ENCODE data around the gene EMX1. TPM values are rescaled to one million over a fixed set of nuclear protein-coding genes. Genes with fewer than 3 reads are reported as not detected.

EMX1 gene
- total RNA-seq, 1 experiment from 2014 or later: not detected

GRCh38 chr2:72973137-72973535 is 55.8 kb downstream of the EMX1 start:
- no peaks in the 10 kb centered on the region for H3F3A ChIP-seq (ENCODE audit: insufficient read depth, low read depth)
- H3K4me2 ChIP-seq: no peak overlapping the region
- no peaks in the 10 kb centered on the region for H4K20me1 ChIP-seq (ENCODE audit: insufficient read depth)
- no peak overlapping the region for H3K4me3 ChIP-seq
- H3K79me2 ChIP-seq (ENCODE audit: low read depth): no peaks in the 10 kb centered on the region
- TF ChIP-seq CTCF (conservative IDR thresholded peaks at IDR 0.05): no peak
- TF ChIP-seq EZH2 (IDR thresholded peaks at IDR 0.05; ENCODE audit: low read depth): no peak
- DNase-seq: no peak
- intact Hi-C loops (cut with micrococcal nuclease; ENCODE audit: unreplicated experiment): loop anchor here (1.0 kb wide), 1 partner anchor 81 kb away; no protein-coding TSS in a partner anchor
- CTCF ChIA-PET: interaction anchor here (1.3 to 2.5 kb wide), 2 partner anchors 79 to 204 kb away, joined by 3 to 26 read pairs; no protein-coding TSS in a partner anchor
- POLR2A ChIA-PET (ENCODE audit: unreplicated experiment): interaction anchor here (0.6 kb wide), 1 partner anchor 80 kb away, joined by 5 read pairs; no protein-coding TSS in a partner anchor
- H3K9me3 ChIP-seq (ENCODE audit: insufficient read depth, low read depth): no peaks in the 10 kb centered on the region
- BruUV-seq (replicated peaks): no TSS peak
- no peak overlapping the region for H3K27ac ChIP-seq
- no peaks in the 10 kb centered on the region for H3K27me3 ChIP-seq (ENCODE audit: insufficient read depth, low read depth)
- H3K36me3 ChIP-seq (ENCODE audit: low read depth): no peaks in the 10 kb centered on the region
- H3K9me2 ChIP-seq (ENCODE audit: insufficient read depth): no peaks in the 10 kb centered on the region
- no peaks in the 10 kb centered on the region for H3K4me1 ChIP-seq (replicated peaks; ENCODE audit: insufficient read depth)
- no peak overlapping the region for H2AFZ ChIP-seq

GRCh38 chr2:72973566-72974435 is 56.5 kb downstream of the EMX1 start:
- intact Hi-C loops (cut with micrococcal nuclease; ENCODE audit: unreplicated experiment): loop anchor here (1.0 kb wide), 1 partner anchor 82 kb away; no protein-coding TSS in a partner anchor
- no peaks in the 10 kb centered on the region for H4K20me1 ChIP-seq (ENCODE audit: insufficient read depth)
- H3K4me1 ChIP-seq (replicated peaks; ENCODE audit: insufficient read depth): no peaks in the 10 kb centered on the region
- no peak overlapping the region for H3K4me3 ChIP-seq
- TF ChIP-seq EZH2 (IDR thresholded peaks at IDR 0.05; ENCODE audit: low read depth) (no peak), CTCF (conservative IDR thresholded peaks at IDR 0.05) (peak; percentile 93)
- DNase-seq: peak; percentile 41
- H3K79me2 ChIP-seq (ENCODE audit: low read depth): no peaks in the 10 kb centered on the region
- BruUV-seq (replicated peaks): no TSS peak
- H3K4me2 ChIP-seq: no peak overlapping the region
- POLR2A ChIA-PET (ENCODE audit: unreplicated experiment): interaction anchor here (0.6 kb wide), 1 partner anchor 81 kb away, joined by 5 read pairs; no protein-coding TSS in a partner anchor
- no peaks in the 10 kb centered on the region for H3F3A ChIP-seq (ENCODE audit: insufficient read depth, low read depth)
- CTCF ChIA-PET: interaction anchor here (0.5 to 2.5 kb wide), 5 partner anchors 80 to 241 kb away, joined by 3 to 26 read pairs (median 3); no protein-coding TSS in a partner anchor
- H2AFZ ChIP-seq: no peak overlapping the region
- H3K36me3 ChIP-seq (ENCODE audit: low read depth): no peaks in the 10 kb centered on the region
- no peaks in the 10 kb centered on the region for H3K9me2 ChIP-seq (ENCODE audit: insufficient read depth)
- no peaks in the 10 kb centered on the region for H3K27me3 ChIP-seq (ENCODE audit: insufficient read depth, low read depth)
- no peaks in the 10 kb centered on the region for H3K9me3 ChIP-seq (ENCODE audit: insufficient read depth, low read depth)
- H3K27ac ChIP-seq: no peak overlapping the region

GRCh38 chr2:72974436-72974754 is 57.1 kb downstream of the EMX1 start:
- Histone ChIP-seq H3K9me3 (ENCODE audit: insufficient read depth, low read depth) (no peaks in the 10 kb centered on the region), H3F3A (ENCODE audit: insufficient read depth, low read depth) (no peaks in the 10 kb centered on the region), H3K9me2 (ENCODE audit: insufficient read depth) (no peaks in the 10 kb centered on the region), H3K27me3 (ENCODE audit: insufficient read depth, low read depth) (no peaks in the 10 kb centered on the region), H3K36me3 (ENCODE audit: low read depth) (no peaks in the 10 kb centered on the region), H2AFZ (no peak overlapping the region), H3K4me1 (replicated peaks; ENCODE audit: insufficient read depth) (no peaks in the 10 kb centered on the region), H3K79me2 (ENCODE audit: low read depth) (no peaks in the 10 kb centered on the region), H3K4me3 (no peak overlapping the region), H3K4me2 (no peak overlapping the region), H4K20me1 (ENCODE audit: insufficient read depth) (no peaks in the 10 kb centered on the region), H3K27ac (no peak overlapping the region)
- BruUV-seq (replicated peaks): no TSS peak
- POLR2A ChIA-PET (ENCODE audit: unreplicated experiment): no interaction called here
- CTCF ChIA-PET: interaction anchor here (0.6 to 2.5 kb wide), 4 partner anchors 81 to 241 kb away, joined by 3 to 26 read pairs (median 4); no protein-coding TSS in a partner anchor
- no peak for DNase-seq
- TF ChIP-seq EZH2 (IDR thresholded peaks at IDR 0.05; ENCODE audit: low read depth) (no peak), CTCF (conservative IDR thresholded peaks at IDR 0.05) (no peak)
- intact Hi-C loops (cut with micrococcal nuclease; ENCODE audit: unreplicated experiment): no loop called here
